PC-3 (cell line): Measurements from ENCODE around the gene THADA. TPM values are rescaled to one million over a fixed set of nuclear protein-coding genes. Genes with fewer than 3 reads are reported as not detected.

Experiments
- ATAC-seq: fragments of 200-7000 bp; cut with Tn5 transposase; 2 replicates; pipeline ENCODE4 v1.9.1; 2020; ENCODE audit warnings: mild to moderate bottlenecking, moderate library complexity
- BruUV-seq: library from RNA; stranded (reverse); fragments of 400-500 nt; replicated peaks from 2 replicates; lab custom pipeline; 2021; lab: Mats Ljungman, UMichigan
- CTCF ChIA-PET: fragments of 300-600 bp; sonication (Branson Sonifier 250); formaldehyde crosslinking; loops from one replicate; lab custom pipeline; 2022; ENCODE audit warnings: antibody characterized with exemption; lab: Charles Lee
- POLR2A ChIA-PET: fragments of 300-600 bp; sonication (Branson Sonifier 250); formaldehyde crosslinking; loops from one replicate; lab custom pipeline; 2022; ENCODE audit warnings: antibody characterized with exemption; ENCODE audit not compliant: unreplicated experiment; lab: Charles Lee
- DNase-seq: peaks from one replicate; pipeline ENCODE4 v3.0.0-alpha.2; 2015
- H2AFZ ChIP-seq: fragments of 300-600 bp; sonication (generic); 2 replicates; pipeline ENCODE4 v1.6.0; 2016; ENCODE audit warnings: antibody characterized with exemption, low read length
- H3F3A ChIP-seq: fragments of 300-600 bp; sonication (generic); one replicate; pipeline ENCODE4 v1.6.0; 2017; ENCODE audit warnings: antibody characterized with exemption, low read length, control low read depth, mild to moderate bottlenecking; ENCODE audit not compliant: unreplicated experiment
- H3K27ac ChIP-seq: fragments of 300-600 bp; sonication (generic); 2 replicates; pipeline ENCODE4 v1.5.1; 2016; ENCODE audit warnings: mild to moderate bottlenecking, low read length
- H3K27me3 ChIP-seq: fragments of 300-600 bp; sonication (generic); 2 replicates; pipeline ENCODE4 v1.6.1; 2016; ENCODE audit warnings: low read length, mixed read lengths
- H3K36me3 ChIP-seq: fragments of 300-600 bp; sonication (generic); 2 replicates; pipeline ENCODE4 v1.6.1; 2016; ENCODE audit warnings: low read depth, mixed run types, low read length, mixed read lengths
- H3K4me1 ChIP-seq: fragments of 300-600 bp; sonication (generic); 2 replicates; pipeline ENCODE4 v1.5.1; 2016; ENCODE audit warnings: low read length; ENCODE audit not compliant: insufficient read depth
- H3K4me2 ChIP-seq: fragments of 300-600 bp; sonication (generic); 2 replicates; pipeline ENCODE4 v1.6.0; 2016; ENCODE audit warnings: low read length
- H3K4me3 ChIP-seq: fragments of 300-600 bp; sonication (generic); 2 replicates; pipeline ENCODE4 v1.5.1; 2016; ENCODE audit warnings: mild to moderate bottlenecking, low read length, mixed read lengths
- H3K79me2 ChIP-seq: fragments of 300-600 bp; sonication (generic); 2 replicates; pipeline ENCODE4 v1.6.1; 2017; ENCODE audit warnings: low read length, mixed read lengths
- H3K9ac ChIP-seq: fragments of 300-600 bp; sonication (generic); 2 replicates; pipeline ENCODE4 v1.6.0; 2016; ENCODE audit warnings: mild to moderate bottlenecking, low read length
- H3K9me2 ChIP-seq: fragments of 300-600 bp; sonication (generic); replicated peaks from 2 replicates; pipeline ENCODE4 v1.6.1; 2016; ENCODE audit warnings: mixed run types, low read length, mixed read lengths
- H3K9me3 ChIP-seq: fragments of 300-600 bp; sonication (generic); 2 replicates; pipeline ENCODE4 v1.6.1; 2016; ENCODE audit warnings: low read length, mixed read lengths
- H4K20me1 ChIP-seq: fragments of 300-600 bp; sonication (generic); 2 replicates; pipeline ENCODE4 v1.6.1; 2016; ENCODE audit warnings: low read length, mixed read lengths
- EZH2 ChIP-seq: fragments of 300-600 bp; sonication (generic); IDR thresholded peaks from one replicate; pipeline ENCODE4 v1.6.1; 2017; ENCODE audit warnings: antibody characterized with exemption, mild to moderate bottlenecking, low read length; ENCODE audit not compliant: unreplicated experiment
- EZH2phosphoT487 ChIP-seq: fragments of 300-600 bp; sonication (generic); IDR thresholded peaks from 2 replicates; pipeline ENCODE4 v1.6.1; 2018; ENCODE audit warnings: mild to moderate bottlenecking, antibody characterized with exemption, low read length, borderline replicate concordance
- intact Hi-C: fragments of 100-400 bp; cut with micrococcal nuclease; formaldehyde crosslinking; loops from 2 replicates; pipeline ENCODE4 v1.9.0; 2023
- total RNA-seq: library from RNA; depleted of rRNA; stranded (reverse); fragments of >200 nt; gene quantifications from 2 replicates; pipeline ENCODE4 v1.2.3, GENCODE V29; 2014
- TF ChIP-seq, protein P1 (sequence below): fragments of 300-600 bp; sonication (generic); conservative IDR thresholded peaks from 2 replicates; pipeline ENCODE4 v1.5.1; 2017; ENCODE audit warnings: antibody characterized with exemption, low read depth, mild to moderate bottlenecking, low read length

The THADA gene
- total RNA-seq, 1 experiment from 2014 or later, result 33.6 TPM

DNA sequence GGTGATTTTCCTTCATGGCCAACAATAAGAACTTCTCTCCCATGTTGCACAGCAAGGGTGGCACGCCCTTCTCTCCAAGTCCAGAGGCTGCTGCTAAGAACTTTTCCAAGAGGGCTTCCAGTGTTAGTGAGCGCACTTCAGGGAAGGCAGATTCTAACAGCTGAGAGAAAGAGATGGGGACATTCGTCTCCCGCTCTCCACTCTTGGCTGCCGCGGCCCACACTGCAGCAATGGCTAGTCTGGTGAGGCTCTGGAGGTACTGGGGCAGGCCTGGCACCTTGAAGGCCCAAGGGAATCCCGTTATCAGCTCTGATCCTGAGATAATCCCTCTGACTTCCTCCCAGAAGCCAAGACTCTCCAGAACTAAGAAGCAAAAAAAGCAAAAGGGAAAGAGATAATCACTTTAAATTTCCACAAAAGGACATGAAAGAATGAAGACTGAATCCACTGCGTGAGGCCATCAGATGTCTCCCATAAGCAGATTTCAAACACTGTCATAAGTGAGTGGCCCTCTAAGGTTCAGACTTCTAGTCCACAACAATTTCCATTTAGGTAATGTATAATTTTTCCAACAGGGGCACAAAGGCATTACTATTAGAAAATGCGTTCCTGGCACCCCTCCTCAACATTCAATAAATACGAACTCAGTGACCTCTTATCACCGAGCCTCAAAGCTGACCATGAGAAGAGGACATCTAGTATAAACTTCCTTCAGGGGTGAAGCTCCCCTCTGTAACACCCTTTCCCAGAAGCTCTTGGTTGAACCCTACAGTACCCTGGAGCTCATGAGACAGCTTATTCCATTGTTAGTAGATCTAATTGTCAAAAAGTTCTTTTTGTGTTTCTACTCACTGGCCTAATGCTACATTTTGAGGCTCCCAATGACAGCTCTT is 302.7 kb downstream of the THADA start:
- Histone ChIP-seq H3K9me3 (no peaks in the 10 kb centered on the region), H4K20me1 (0 out of 2 replicates have a peak, but pooled peaks cover 6% of the 10 kb centered on the region), H3K27ac (peak overlapping the region; percentile 41), H3K27me3 (no peaks in the 10 kb centered on the region), H3K4me3 (no peak overlapping the region), H3F3A (peaks cover 6% of the 10 kb centered on the region), H3K9ac (no peak overlapping the region), H3K79me2 (no peaks in the 10 kb centered on the region), H3K9me2 (no peaks in the 10 kb centered on the region), H3K36me3 (peaks cover 5% of the 10 kb centered on the region; the same call in 1 of the 2 replicates), H3K4me2 (peak overlapping the region; percentile 3; the same call in 1 of the 2 replicates), H3K4me1 (peaks cover 17% of the 10 kb centered on the region), H2AFZ (no peak overlapping the region)
- CTCF ChIA-PET, result interaction anchor here (0.7 kb wide), 1 partner anchor 96 kb away, joined by 3 read pairs; no protein-coding TSS in a partner anchor
- intact Hi-C loops, result loop anchor here (5.0 kb wide), 2 partner anchors 49 to 79 kb away; no protein-coding TSS in a partner anchor
- ATAC-seq (no peak), DNase-seq (no peak)
- no TSS peak for BruUV-seq
- POLR2A ChIA-PET, result interaction anchor here (0.6 kb wide), 1 partner anchor 161 kb away, joined by 3 read pairs; no protein-coding TSS in a partner anchor
- TF ChIP-seq EZH2phosphoT487, result no peak
- TF ChIP-seq, protein P1, sequence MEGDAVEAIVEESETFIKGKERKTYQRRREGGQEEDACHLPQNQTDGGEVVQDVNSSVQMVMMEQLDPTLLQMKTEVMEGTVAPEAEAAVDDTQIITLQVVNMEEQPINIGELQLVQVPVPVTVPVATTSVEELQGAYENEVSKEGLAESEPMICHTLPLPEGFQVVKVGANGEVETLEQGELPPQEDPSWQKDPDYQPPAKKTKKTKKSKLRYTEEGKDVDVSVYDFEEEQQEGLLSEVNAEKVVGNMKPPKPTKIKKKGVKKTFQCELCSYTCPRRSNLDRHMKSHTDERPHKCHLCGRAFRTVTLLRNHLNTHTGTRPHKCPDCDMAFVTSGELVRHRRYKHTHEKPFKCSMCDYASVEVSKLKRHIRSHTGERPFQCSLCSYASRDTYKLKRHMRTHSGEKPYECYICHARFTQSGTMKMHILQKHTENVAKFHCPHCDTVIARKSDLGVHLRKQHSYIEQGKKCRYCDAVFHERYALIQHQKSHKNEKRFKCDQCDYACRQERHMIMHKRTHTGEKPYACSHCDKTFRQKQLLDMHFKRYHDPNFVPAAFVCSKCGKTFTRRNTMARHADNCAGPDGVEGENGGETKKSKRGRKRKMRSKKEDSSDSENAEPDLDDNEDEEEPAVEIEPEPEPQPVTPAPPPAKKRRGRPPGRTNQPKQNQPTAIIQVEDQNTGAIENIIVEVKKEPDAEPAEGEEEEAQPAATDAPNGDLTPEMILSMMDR, result no peak
- no peak for TF ChIP-seq EZH2

DNA sequence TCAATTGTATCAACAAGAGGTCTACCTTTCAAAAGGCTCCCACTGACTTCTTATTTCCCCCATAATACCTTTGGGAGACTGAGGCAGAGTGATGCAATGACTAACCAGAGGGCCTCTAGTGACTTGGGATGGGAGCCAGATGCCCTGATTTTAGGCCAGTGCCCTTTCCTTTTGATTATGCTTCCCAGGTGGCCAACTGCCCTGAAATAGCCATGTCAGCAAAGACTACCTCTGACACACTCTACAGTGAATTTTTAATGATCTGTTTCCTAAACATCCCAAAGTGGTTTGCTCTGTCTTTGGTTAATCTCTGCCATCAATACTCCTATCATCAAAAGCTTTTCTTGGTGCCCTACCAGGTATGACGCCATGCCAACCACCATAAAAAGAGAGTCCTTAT is 303.5 kb downstream of the THADA start:
- no peaks in the 10 kb centered on the region for H3K9me3 ChIP-seq
- peaks cover 6% of the 10 kb centered on the region for H3F3A ChIP-seq
- ATAC-seq (no peak), DNase-seq (no peak)
- intact Hi-C loops, result loop anchor here (5.0 kb wide), 2 partner anchors 50 to 80 kb away; no protein-coding TSS in a partner anchor
- no peaks in the 10 kb centered on the region for H3K9me2 ChIP-seq
- no peak overlapping the region for H3K4me3 ChIP-seq
- no peak overlapping the region for H3K9ac ChIP-seq
- CTCF ChIA-PET, result no interaction called here
- H2AFZ ChIP-seq, result no peak overlapping the region
- H3K36me3 ChIP-seq, result peaks cover 5% of the 10 kb centered on the region; the same call in 1 of the 2 replicates
- H4K20me1 ChIP-seq, result 0 out of 2 replicates have a peak, but pooled peaks cover 6% of the 10 kb centered on the region
- no peaks in the 10 kb centered on the region for H3K79me2 ChIP-seq
- POLR2A ChIA-PET, result no interaction called here
- TF ChIP-seq, protein P1, result no peak
- TF ChIP-seq EZH2phosphoT487 (no peak), EZH2 (no peak)
- no TSS peak for BruUV-seq
- peaks cover 17% of the 10 kb centered on the region for H3K4me1 ChIP-seq
- H3K4me2 ChIP-seq, result no peak overlapping the region
- H3K27me3 ChIP-seq, result no peaks in the 10 kb centered on the region
- no peak overlapping the region for H3K27ac ChIP-seq
